Measurements from ENCODE around the gene GRID1. TPM values are rescaled to one million over a fixed set of nuclear protein-coding genes. Genes with fewer than 3 reads are reported as not detected.

Gene GRID1
- polyA plus RNA-seq, 1 of the 3 experiments (the other 2 are of a cell fraction): 0.13 TPM

- Histone ChIP-seq H3K9me2 (no peaks in the 10 kb centered on the region), H3K36me3 (replicated peaks in 1 of 2; ENCODE audit: control insufficient read depth in 1 of 2, insufficient read depth in 2 of 2, low read length in 1 of 2) (no peaks in the 10 kb centered on the region), H4K20me1 (ENCODE audit: insufficient read depth) (no peaks in the 10 kb centered on the region), H3K27ac (ENCODE audit: low read depth in 2 of 2, low read length in 1 of 2) (no peak overlapping the region), H3K4me2 (no peak overlapping the region), H3K9ac (no peak overlapping the region), H3K4me1 (ENCODE audit: control insufficient read depth in 1 of 2, insufficient read depth in 2 of 2, low read depth in 1 of 2, low read length in 1 of 2) (no peaks in the 10 kb centered on the region), H3K79me2 (ENCODE audit: insufficient read depth) (no peaks in the 10 kb centered on the region), H3K9me3 (no peaks in the 10 kb centered on the region), H2AFZ (ENCODE audit: low read depth) (no peak overlapping the region), H3K27me3 (ENCODE audit: insufficient read depth) (no peaks in the 10 kb centered on the region), H3F3A (replicated peaks; ENCODE audit: insufficient read depth) (no peaks in the 10 kb centered on the region), H3K4me3 (ENCODE audit: low read depth in 2 of 2, low read length in 1 of 2) (no peak overlapping the region)
- 24% methylated on average over 3 of the region's 3 CpGs for WGBS (ENCODE audit: low lambda C conversion rate)
- TF ChIP-seq TCF12 (IDR thresholded peaks at IDR 0.05) (no peak), ZBTB33 (IDR thresholded peaks at IDR 0.05; ENCODE audit: borderline replicate concordance, low read depth) (no peak), RFX5 (IDR thresholded peaks at IDR 0.05; ENCODE audit: low read length) (no peak), SIN3A (IDR thresholded peaks at IDR 0.05; ENCODE audit: borderline replicate concordance, low read depth, low read length) (no peak), YY1 (IDR thresholded peaks at IDR 0.05; ENCODE audit: low read depth) (no peak), SMC3 (IDR thresholded peaks at IDR 0.05; ENCODE audit: low read depth, low read length) (no peak), IRF3 (IDR thresholded peaks at IDR 0.05; ENCODE audit: low read depth, low read length) (no peak), PBX3 (IDR thresholded peaks at IDR 0.05) (no peak), EP300 (IDR thresholded peaks at IDR 0.05; ENCODE audit: borderline replicate concordance in 1 of 2, low read depth in 1 of 2, low read length in 1 of 2) (no peak), RAD21 (IDR thresholded peaks at IDR 0.05; ENCODE audit: low read length) (no peak), EZH2phosphoT487 (IDR thresholded peaks at IDR 0.05; ENCODE audit: borderline replicate concordance, low read depth) (no peak), RCOR1 (IDR thresholded peaks at IDR 0.05; ENCODE audit: low read length) (no peak), ELF1 (IDR thresholded peaks at IDR 0.05) (no peak), REST (IDR thresholded peaks at IDR 0.05; ENCODE audit: low read depth, low read length) (no peak), MEF2A (IDR thresholded peaks at IDR 0.05; ENCODE audit: borderline replicate concordance, low read depth) (no peak), RXRA (IDR thresholded peaks at IDR 0.05; ENCODE audit: borderline replicate concordance, low read depth) (no peak), CTCF (IDR thresholded peaks at IDR 0.05) (no peak), NFIC (IDR thresholded peaks at IDR 0.05; ENCODE audit: borderline replicate concordance) (no peak)
- ChIA-PET CTCF (interaction anchor here (0.8 kb wide), 1 partner anchor 10 kb away, joined by 3 read pairs; no protein-coding TSS in a partner anchor), POLR2A (no interaction called here)
- DNase-seq: no peak
Observed at GRCh38 chr10:86084585-86084984, 282.0 kb downstream of the GRID1 start.
